HepG2 (cell line): ENCODE data around the gene IGIP. TPM values are rescaled to one million over a fixed set of nuclear protein-coding genes. Genes with fewer than 3 reads are reported as not detected.

Experiments used
- ATRX ChIP-seq: sonication (generic); formaldehyde crosslinking; IDR thresholded peaks from 2 replicates; pipeline ENCODE4 v1.4.0; 2020; ENCODE audit warnings: missing genetic modification reagents, borderline replicate concordance
- DNMT3B ChIP-seq: conservative IDR thresholded peaks from 2 replicates; pipeline ENCODE4 v1.6.1; 2016; ENCODE audit warnings: missing biosample characterization, control low read depth
- JARID2 ChIP-seq: sonication (generic); formaldehyde crosslinking; IDR thresholded peaks from 2 replicates; pipeline ENCODE4 v1.8.1; 2023; ENCODE audit warnings: missing genetic modification reagents, inconsistent platforms; ENCODE audit not compliant: insufficient replicate concordance
- MYNN ChIP-seq: sonication (generic); formaldehyde crosslinking; IDR thresholded peaks from 2 replicates; pipeline ENCODE4 v1.4.0; 2020; ENCODE audit warnings: mild to moderate bottlenecking, low read depth, missing genetic modification reagents
- RBFOX2 ChIP-seq: fragments of 200-400 bp; formaldehyde crosslinking; IDR thresholded peaks from 2 replicates; pipeline ENCODE4 v1.6.1; 2017; ENCODE audit warnings: low read depth, mild to moderate bottlenecking, low read length
- RORA ChIP-seq: sonication (generic); formaldehyde crosslinking; IDR thresholded peaks from 2 replicates; pipeline ENCODE4 v1.5.0; 2020; ENCODE audit warnings: mild to moderate bottlenecking, missing genetic modification reagents, moderate library complexity
- SMARCC2 ChIP-seq: fragments of 450-650 bp; IDR thresholded peaks from 2 replicates; pipeline ENCODE4 v1.6.1; 2017; ENCODE audit warnings: antibody characterized with exemption, mild to moderate bottlenecking
- SMC3 ChIP-seq: IDR thresholded peaks from 2 replicates; pipeline ENCODE4 v1.6.1; 2011; ENCODE audit warnings: low read length, improper control_type of control experiment
- ZFAT ChIP-seq: sonication (generic); formaldehyde crosslinking; conservative IDR thresholded peaks from 2 replicates; pipeline ENCODE4 v1.8.1; 2023; ENCODE audit warnings: missing genetic modification reagents, inconsistent platforms
- ZKSCAN1 ChIP-seq: fragments of 150-350 bp; IDR thresholded peaks from 2 replicates; pipeline ENCODE4 v1.6.1; 2014; ENCODE audit warnings: low read length
- ZNF121 ChIP-seq: sonication (generic); formaldehyde crosslinking; IDR thresholded peaks from 2 replicates; pipeline ENCODE4 v1.5.0; 2020; ENCODE audit warnings: mild to moderate bottlenecking, missing genetic modification reagents
- ZNF383 ChIP-seq: sonication (generic); formaldehyde crosslinking; IDR thresholded peaks from 2 replicates; pipeline ENCODE4 v1.4.0; 2020; ENCODE audit warnings: missing genetic modification reagents, mild to moderate bottlenecking, borderline replicate concordance
- ZNF432 ChIP-seq: sonication (generic); formaldehyde crosslinking; IDR thresholded peaks from 2 replicates; pipeline ENCODE4 v1.5.0; 2020; ENCODE audit warnings: missing genetic modification reagents, mild to moderate bottlenecking, borderline replicate concordance
- ZNF724P ChIP-seq: sonication (generic); formaldehyde crosslinking; IDR thresholded peaks from 2 replicates; pipeline ENCODE4 v1.8.0; 2022; ENCODE audit warnings: missing genetic modification reagents, borderline replicate concordance
- ZNF777 ChIP-seq: sonication (generic); formaldehyde crosslinking; IDR thresholded peaks from 2 replicates; pipeline ENCODE4 v1.4.0; 2020; ENCODE audit warnings: missing genetic modification reagents
- ZNF790 ChIP-seq: sonication (generic); formaldehyde crosslinking; IDR thresholded peaks from 2 replicates; pipeline ENCODE4 v1.8.0; 2022; ENCODE audit warnings: missing genetic modification reagents, mild to moderate bottlenecking, borderline replicate concordance
- ZNF841 ChIP-seq: sonication (generic); formaldehyde crosslinking; IDR thresholded peaks from 2 replicates; pipeline ENCODE4 v1.8.1; 2023; ENCODE audit warnings: missing genetic modification reagents, borderline replicate concordance
- ZNF879 ChIP-seq: sonication (generic); formaldehyde crosslinking; IDR thresholded peaks from 2 replicates; pipeline ENCODE4 v1.8.1; 2023; ENCODE audit warnings: missing genetic modification reagents
- polyA plus RNA-seq, 8 experiments: library from polyadenylated mRNA; depleted of rRNA in 3 of 8; stranded (reverse) in 7 of 8; unstranded in 1 of 8; fragments of >200 nt; fragmentation: Illumina TruSeq in 4 of 8; extraction: Trizol in 4 of 8; gene quantifications; 2 replicates each; pipeline versions ENCODE4 v1.2.1 to v1.2.3, GENCODE V29; 2011 to 2016; ENCODE audit warnings: low read depth in 4 of 8, missing spikeins in 1 of 8, mixed read lengths in 1 of 8; ENCODE audit not compliant: insufficient read depth in 1 of 8
- total RNA-seq, 5 experiments: library from RNA; depleted of rRNA; stranded (reverse); fragments of >200 nt; fragmentation: Illumina TruSeq; extraction: Trizol; gene quantifications; 2 replicates each; pipeline ENCODE4 v1.2.3, GENCODE V29; 2016; ENCODE audit warnings: low read depth in 1 of 5
- TF ChIP-seq, protein P1 (sequence below): sonication (generic); formaldehyde crosslinking; conservative IDR thresholded peaks from 2 replicates; pipeline ENCODE4 v1.8.1; 2023; ENCODE audit warnings: missing genetic modification reagents
- TF ChIP-seq, protein P2 (sequence below): sonication (generic); formaldehyde crosslinking; IDR thresholded peaks from 2 replicates; pipeline ENCODE4 v1.8.0; 2022; ENCODE audit warnings: missing genetic modification reagents, mild to moderate bottlenecking, moderate library complexity, borderline replicate concordance
- TF ChIP-seq, protein P3 (sequence below): IDR thresholded peaks from 2 replicates; pipeline ENCODE4 v1.6.1; 2016; ENCODE audit warnings: low read depth, missing genetic modification reagents, missing compliant biosample characterization
- TF ChIP-seq, protein P4 (sequence below): IDR thresholded peaks from 2 replicates; pipeline ENCODE4 v1.6.1; 2016; ENCODE audit warnings: low read depth, borderline replicate concordance

IGIP gene
- total and polyA plus RNA-seq, 2 of the 13 experiments (the other 11 are each of a cell fraction or from before 2014, with no cell fraction given), result 1.7 to 2.1 TPM

DNA sequence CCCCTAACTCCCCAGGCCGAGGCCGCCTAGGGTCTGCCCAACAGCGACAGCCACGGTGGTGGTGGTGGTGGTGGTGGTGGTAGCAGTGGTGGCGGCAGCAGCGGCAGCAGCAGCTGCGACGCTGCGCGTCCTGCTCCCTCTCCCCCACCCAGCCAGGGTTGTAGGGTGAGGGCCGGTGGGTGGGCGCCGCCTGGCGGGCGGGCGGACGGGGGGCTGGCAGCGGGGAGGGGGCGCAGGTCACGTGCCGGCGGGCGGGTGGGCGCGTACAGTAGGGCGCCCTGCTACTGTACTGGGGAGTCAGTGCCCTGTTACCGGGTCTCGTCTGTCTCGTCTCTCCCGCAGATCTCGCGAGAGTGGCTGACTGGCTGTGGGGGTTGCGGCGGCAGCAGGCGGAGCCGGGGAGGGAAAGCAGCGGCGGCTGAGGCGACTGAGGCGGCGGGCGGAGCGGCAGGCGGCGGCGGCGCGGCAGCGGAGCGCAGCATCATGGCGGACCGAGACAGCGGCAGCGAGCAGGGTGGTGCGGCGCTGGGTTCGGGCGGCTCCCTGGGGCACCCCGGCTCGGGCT is 12.0 kb upstream of the IGIP start, which contains the start of gene PURA (continued):
- TF ChIP-seq, protein P1, sequence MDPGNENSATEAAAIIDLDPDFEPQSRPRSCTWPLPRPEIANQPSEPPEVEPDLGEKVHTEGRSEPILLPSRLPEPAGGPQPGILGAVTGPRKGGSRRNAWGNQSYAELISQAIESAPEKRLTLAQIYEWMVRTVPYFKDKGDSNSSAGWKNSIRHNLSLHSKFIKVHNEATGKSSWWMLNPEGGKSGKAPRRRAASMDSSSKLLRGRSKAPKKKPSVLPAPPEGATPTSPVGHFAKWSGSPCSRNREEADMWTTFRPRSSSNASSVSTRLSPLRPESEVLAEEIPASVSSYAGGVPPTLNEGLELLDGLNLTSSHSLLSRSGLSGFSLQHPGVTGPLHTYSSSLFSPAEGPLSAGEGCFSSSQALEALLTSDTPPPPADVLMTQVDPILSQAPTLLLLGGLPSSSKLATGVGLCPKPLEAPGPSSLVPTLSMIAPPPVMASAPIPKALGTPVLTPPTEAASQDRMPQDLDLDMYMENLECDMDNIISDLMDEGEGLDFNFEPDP, result no peak
- TF ChIP-seq ZNF879 (no peak), ZNF383 (CRISPR knock-in tag) (no peak), ZNF790 (CRISPR knock-in tag) (no peak), JARID2 (no peak), ZFAT (CRISPR knock-in tag) (no peak), ZNF777 (CRISPR knock-in tag) (0 out of 2 replicates have a peak, but pooled peaks have one; percentile 26), ZNF724P (peak; percentile 57; the same call in 1 of the 2 replicates), ZNF121 (peak; percentile 63; the same call in 1 of the 2 replicates), RORA (no peak), MYNN (no peak), ZKSCAN1 (peak; percentile 87), RBFOX2 (peak; percentile 84), ZNF432 (CRISPR knock-in tag) (no peak), SMARCC2 (no peak), ZNF841 (CRISPR knock-in tag) (no peak), DNMT3B (CRISPR knock-in tag) (no peak), ATRX (CRISPR knock-in tag) (no peak), SMC3 (no peak)
- TF ChIP-seq, protein P2, sequence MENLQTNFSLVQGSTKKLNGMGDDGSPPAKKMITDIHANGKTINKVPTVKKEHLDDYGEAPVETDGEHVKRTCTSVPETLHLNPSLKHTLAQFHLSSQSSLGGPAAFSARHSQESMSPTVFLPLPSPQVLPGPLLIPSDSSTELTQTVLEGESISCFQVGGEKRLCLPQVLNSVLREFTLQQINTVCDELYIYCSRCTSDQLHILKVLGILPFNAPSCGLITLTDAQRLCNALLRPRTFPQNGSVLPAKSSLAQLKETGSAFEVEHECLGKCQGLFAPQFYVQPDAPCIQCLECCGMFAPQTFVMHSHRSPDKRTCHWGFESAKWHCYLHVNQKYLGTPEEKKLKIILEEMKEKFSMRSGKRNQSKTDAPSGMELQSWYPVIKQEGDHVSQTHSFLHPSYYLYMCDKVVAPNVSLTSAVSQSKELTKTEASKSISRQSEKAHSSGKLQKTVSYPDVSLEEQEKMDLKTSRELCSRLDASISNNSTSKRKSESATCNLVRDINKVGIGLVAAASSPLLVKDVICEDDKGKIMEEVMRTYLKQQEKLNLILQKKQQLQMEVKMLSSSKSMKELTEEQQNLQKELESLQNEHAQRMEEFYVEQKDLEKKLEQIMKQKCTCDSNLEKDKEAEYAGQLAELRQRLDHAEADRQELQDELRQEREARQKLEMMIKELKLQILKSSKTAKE, result peak; percentile 57; the same call in 1 of the 2 replicates
- TF ChIP-seq, protein P3, sequence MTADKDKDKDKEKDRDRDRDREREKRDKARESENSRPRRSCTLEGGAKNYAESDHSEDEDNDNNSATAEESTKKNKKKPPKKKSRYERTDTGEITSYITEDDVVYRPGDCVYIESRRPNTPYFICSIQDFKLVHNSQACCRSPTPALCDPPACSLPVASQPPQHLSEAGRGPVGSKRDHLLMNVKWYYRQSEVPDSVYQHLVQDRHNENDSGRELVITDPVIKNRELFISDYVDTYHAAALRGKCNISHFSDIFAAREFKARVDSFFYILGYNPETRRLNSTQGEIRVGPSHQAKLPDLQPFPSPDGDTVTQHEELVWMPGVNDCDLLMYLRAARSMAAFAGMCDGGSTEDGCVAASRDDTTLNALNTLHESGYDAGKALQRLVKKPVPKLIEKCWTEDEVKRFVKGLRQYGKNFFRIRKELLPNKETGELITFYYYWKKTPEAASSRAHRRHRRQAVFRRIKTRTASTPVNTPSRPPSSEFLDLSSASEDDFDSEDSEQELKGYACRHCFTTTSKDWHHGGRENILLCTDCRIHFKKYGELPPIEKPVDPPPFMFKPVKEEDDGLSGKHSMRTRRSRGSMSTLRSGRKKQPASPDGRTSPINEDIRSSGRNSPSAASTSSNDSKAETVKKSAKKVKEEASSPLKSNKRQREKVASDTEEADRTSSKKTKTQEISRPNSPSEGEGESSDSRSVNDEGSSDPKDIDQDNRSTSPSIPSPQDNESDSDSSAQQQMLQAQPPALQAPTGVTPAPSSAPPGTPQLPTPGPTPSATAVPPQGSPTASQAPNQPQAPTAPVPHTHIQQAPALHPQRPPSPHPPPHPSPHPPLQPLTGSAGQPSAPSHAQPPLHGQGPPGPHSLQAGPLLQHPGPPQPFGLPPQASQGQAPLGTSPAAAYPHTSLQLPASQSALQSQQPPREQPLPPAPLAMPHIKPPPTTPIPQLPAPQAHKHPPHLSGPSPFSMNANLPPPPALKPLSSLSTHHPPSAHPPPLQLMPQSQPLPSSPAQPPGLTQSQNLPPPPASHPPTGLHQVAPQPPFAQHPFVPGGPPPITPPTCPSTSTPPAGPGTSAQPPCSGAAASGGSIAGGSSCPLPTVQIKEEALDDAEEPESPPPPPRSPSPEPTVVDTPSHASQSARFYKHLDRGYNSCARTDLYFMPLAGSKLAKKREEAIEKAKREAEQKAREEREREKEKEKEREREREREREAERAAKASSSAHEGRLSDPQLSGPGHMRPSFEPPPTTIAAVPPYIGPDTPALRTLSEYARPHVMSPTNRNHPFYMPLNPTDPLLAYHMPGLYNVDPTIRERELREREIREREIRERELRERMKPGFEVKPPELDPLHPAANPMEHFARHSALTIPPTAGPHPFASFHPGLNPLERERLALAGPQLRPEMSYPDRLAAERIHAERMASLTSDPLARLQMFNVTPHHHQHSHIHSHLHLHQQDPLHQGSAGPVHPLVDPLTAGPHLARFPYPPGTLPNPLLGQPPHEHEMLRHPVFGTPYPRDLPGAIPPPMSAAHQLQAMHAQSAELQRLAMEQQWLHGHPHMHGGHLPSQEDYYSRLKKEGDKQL (CRISPR knock-in tag), result no peak
- TF ChIP-seq, protein P4, sequence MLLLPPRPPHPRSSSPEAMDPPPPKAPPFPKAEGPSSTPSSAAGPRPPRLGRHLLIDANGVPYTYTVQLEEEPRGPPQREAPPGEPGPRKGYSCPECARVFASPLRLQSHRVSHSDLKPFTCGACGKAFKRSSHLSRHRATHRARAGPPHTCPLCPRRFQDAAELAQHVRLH (CRISPR knock-in tag), result peak; percentile 56; the same call in 1 of the 2 replicates
